GM23338 (cell line): ENCODE measurements around the gene PRR33.

Experiments
- CREB1 ChIP-seq: fragments of 250-450 bp; sonication (Bioruptor Pico); IDR thresholded peaks from 2 replicates; pipeline ENCODE4 v1.5.0; 2020; ENCODE audit warnings: low read depth, mild to moderate bottlenecking, moderate library complexity
- EZH2 ChIP-seq: fragments of 200-600 bp; sonication (generic); IDR thresholded peaks from one replicate; pipeline ENCODE4 v1.8.0; 2017; ENCODE audit warnings: antibody characterized with exemption, mild to moderate bottlenecking, low read depth; ENCODE audit not compliant: unreplicated experiment
- EZH2phosphoT487 ChIP-seq: fragments of 200-600 bp; sonication (generic); IDR thresholded peaks from one replicate; pipeline ENCODE4 v1.8.1; 2018; ENCODE audit warnings: antibody characterized with exemption; ENCODE audit not compliant: unreplicated experiment
- JUNB ChIP-seq: IDR thresholded peaks from one replicate; pipeline ENCODE4 v1.6.1; 2016; ENCODE audit warnings: antibody characterized with exemption; ENCODE audit not compliant: unreplicated experiment
- POLR2AphosphoS5 ChIP-seq: IDR thresholded peaks from 2 replicates; pipeline ENCODE4 v1.6.1; 2016; ENCODE audit warnings: antibody characterized with exemption, low read depth
- REST ChIP-seq: IDR thresholded peaks from one replicate; pipeline ENCODE4 v1.6.1; 2018; ENCODE audit warnings: antibody characterized with exemption; ENCODE audit not compliant: unreplicated experiment
- TF ChIP-seq, protein P1 (sequence below), 2 experiments: fragments of 200-600 bp in 1 of 2; sonication (generic) in 1 of 2; conservative IDR thresholded peaks; 2 replicates each; pipeline versions ENCODE4 v1.5.1 to v1.6.1; 2016 to 2017; ENCODE audit warnings: antibody characterized with exemption in 2 of 2, low read depth in 2 of 2, mild to moderate bottlenecking in 2 of 2, moderate library complexity in 1 of 2

DNA sequence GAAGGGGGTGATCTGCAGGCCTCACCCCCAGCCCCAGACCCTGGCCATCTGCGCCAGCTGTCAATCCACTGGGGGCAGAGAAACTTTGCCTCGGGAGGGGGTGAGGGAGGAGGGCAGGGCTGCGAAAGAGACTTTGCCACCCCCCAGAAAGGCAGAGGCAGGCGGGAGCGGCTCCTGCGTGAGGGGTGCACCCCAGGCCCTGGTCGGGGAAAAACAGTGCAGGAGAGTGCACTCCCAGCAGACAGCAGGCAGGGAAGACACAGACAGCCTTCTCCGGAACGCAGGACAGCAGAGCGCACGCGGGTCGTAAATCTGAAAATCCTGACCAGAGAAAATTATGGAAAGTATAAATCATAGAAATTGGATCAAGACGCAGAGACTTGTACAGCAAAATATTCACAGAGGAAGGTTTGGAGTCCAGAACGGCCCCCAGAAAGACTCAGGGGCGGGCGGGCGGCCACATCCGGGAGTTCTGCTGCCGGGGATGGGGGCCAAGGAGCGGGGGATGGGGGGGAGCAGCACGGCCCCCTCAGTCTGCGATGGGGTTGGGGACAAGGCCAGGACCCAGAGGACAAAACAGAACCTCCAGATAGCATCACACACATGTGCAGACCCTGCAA is 47.4 kb upstream of the PRR33 start:
- no peak for TF ChIP-seq EZH2
- TF ChIP-seq, protein P1, sequence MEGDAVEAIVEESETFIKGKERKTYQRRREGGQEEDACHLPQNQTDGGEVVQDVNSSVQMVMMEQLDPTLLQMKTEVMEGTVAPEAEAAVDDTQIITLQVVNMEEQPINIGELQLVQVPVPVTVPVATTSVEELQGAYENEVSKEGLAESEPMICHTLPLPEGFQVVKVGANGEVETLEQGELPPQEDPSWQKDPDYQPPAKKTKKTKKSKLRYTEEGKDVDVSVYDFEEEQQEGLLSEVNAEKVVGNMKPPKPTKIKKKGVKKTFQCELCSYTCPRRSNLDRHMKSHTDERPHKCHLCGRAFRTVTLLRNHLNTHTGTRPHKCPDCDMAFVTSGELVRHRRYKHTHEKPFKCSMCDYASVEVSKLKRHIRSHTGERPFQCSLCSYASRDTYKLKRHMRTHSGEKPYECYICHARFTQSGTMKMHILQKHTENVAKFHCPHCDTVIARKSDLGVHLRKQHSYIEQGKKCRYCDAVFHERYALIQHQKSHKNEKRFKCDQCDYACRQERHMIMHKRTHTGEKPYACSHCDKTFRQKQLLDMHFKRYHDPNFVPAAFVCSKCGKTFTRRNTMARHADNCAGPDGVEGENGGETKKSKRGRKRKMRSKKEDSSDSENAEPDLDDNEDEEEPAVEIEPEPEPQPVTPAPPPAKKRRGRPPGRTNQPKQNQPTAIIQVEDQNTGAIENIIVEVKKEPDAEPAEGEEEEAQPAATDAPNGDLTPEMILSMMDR (conservative IDR thresholded peaks at IDR 0.05; ENCODE audit: low read depth in 2 of 2): no peak
- no peak for TF ChIP-seq REST
- TF ChIP-seq CREB1 (CRISPR knock-in tag): no peak
- no peak for TF ChIP-seq JUNB
- no peak for TF ChIP-seq EZH2phosphoT487
- no peak for TF ChIP-seq POLR2AphosphoS5
